IMR-90 (cell line): ENCODE data around the gene GINS1. TPM values are rescaled to one million over a fixed set of nuclear protein-coding genes. Genes with fewer than 3 reads are reported as not detected.

Source experiments
- ATAC-seq: fragments of 200-7000 bp; cut with Tn5 transposase; 2 replicates; pipeline ENCODE4 v1.9.1; 2020; ENCODE audit warnings: low read depth, mild to moderate bottlenecking, moderate library complexity
- BruUV-seq: library from RNA; stranded (reverse); fragments of 400-500 nt; replicated peaks from 2 replicates; lab custom pipeline; 2021; lab: Mats Ljungman, UMichigan
- CTCF ChIA-PET: fragments of 300-600 bp; formaldehyde crosslinking; extraction: SDS; loops from one replicate; lab custom pipeline; 2021; ENCODE audit warnings: antibody characterized with exemption; lab: Yijun Ruan, JAX
- POLR2A ChIA-PET: fragments of 300-600 bp; sonication (Branson Sonifier 250); formaldehyde crosslinking; loops from one replicate; lab custom pipeline; 2022; ENCODE audit warnings: antibody characterized with exemption; ENCODE audit not compliant: unreplicated experiment; lab: Charles Lee
- DNase-seq: peaks from one replicate; pipeline ENCODE4 v3.0.0; 2013
- H2AFZ ChIP-seq: replicated peaks from 2 replicates; pipeline ENCODE3; 2013; ENCODE audit warnings: low read length, mild to moderate bottlenecking; ENCODE audit not compliant: poor library complexity
- H2AK5ac ChIP-seq: 2 replicates; pipeline ENCODE4 v1.6.1; 2013; ENCODE audit warnings: low read depth, low read length, inconsistent platforms
- H2AK9ac ChIP-seq: replicated peaks from 2 replicates; pipeline ENCODE3; 2013; ENCODE audit warnings: mild to moderate bottlenecking, low read depth, low read length, moderate library complexity; ENCODE audit not compliant: poor library complexity
- H2BK120ac ChIP-seq: 2 replicates; pipeline ENCODE4 v1.6.1; 2013; ENCODE audit warnings: low read depth, low read length, inconsistent platforms
- H2BK15ac ChIP-seq: 3 replicates; pipeline ENCODE4 v1.6.1; 2013; ENCODE audit warnings: low read depth, low read length, inconsistent platforms
- H2BK20ac ChIP-seq: 2 replicates; pipeline ENCODE4 v1.6.1; 2013; ENCODE audit warnings: low read depth, mild to moderate bottlenecking, inconsistent platforms, low read length, moderate library complexity
- H2BK5ac ChIP-seq: 2 replicates; pipeline ENCODE4 v1.6.1; 2013; ENCODE audit warnings: mild to moderate bottlenecking, low read depth, low read length, inconsistent platforms; ENCODE audit not compliant: poor library complexity, severe bottlenecking
- H3K14ac ChIP-seq: replicated peaks from 2 replicates; pipeline ENCODE4 v1.6.1; 2013; ENCODE audit warnings: low read depth, low read length, inconsistent platforms
- H3K18ac ChIP-seq: 2 replicates; pipeline ENCODE4 v1.6.1; 2013; ENCODE audit warnings: low read depth, low read length, control low read depth
- H3K23ac ChIP-seq: 2 replicates; pipeline ENCODE4 v1.6.1; 2013; ENCODE audit warnings: low read depth, low read length, inconsistent platforms
- H3K27ac ChIP-seq: 2 replicates; pipeline ENCODE4 v1.5.1; 2013; ENCODE audit warnings: mild to moderate bottlenecking, control low read depth, low read length; ENCODE audit not compliant: insufficient read depth
- H3K27me3 ChIP-seq: 2 replicates; pipeline ENCODE4 v1.6.1; 2013; ENCODE audit warnings: low read length; ENCODE audit not compliant: control insufficient read depth, insufficient read depth
- H3K36me3 ChIP-seq: 2 replicates; pipeline ENCODE4 v1.6.1; 2013; ENCODE audit warnings: low read length, mixed read lengths; ENCODE audit not compliant: control insufficient read depth, insufficient read depth
- H3K4ac ChIP-seq: 2 replicates; pipeline ENCODE4 v1.6.1; 2013; ENCODE audit warnings: low read depth, low read length, inconsistent platforms
- H3K4me1 ChIP-seq: 2 replicates; pipeline ENCODE4 v1.6.1; 2013; ENCODE audit warnings: low read length, mixed read lengths; ENCODE audit not compliant: control insufficient read depth, insufficient read depth
- H3K4me2 ChIP-seq: 2 replicates; pipeline ENCODE4 v1.6.1; 2013; ENCODE audit warnings: low read depth, mild to moderate bottlenecking, control low read depth, low read length, moderate library complexity
- H3K4me3 ChIP-seq: 2 replicates; pipeline ENCODE4 v1.5.1; 2013; ENCODE audit warnings: low read depth, mild to moderate bottlenecking, control low read depth, low read length, moderate library complexity; ENCODE audit not compliant: insufficient read depth
- H3K56ac ChIP-seq: 2 replicates; pipeline ENCODE4 v1.6.1; 2013; ENCODE audit warnings: low read length, inconsistent platforms; ENCODE audit not compliant: insufficient read depth; ENCODE audit errors: extremely low read depth
- H3K79me1 ChIP-seq, 2 experiments: 2 replicates each; pipeline ENCODE4 v1.6.1; 2013; ENCODE audit warnings: low read length in 2 of 2, inconsistent platforms in 1 of 2, low read depth in 1 of 2
- H3K9ac ChIP-seq: 2 replicates; pipeline ENCODE4 v1.6.1; 2013; ENCODE audit warnings: low read depth, low read length, control low read depth
- H3K9me1 ChIP-seq: 2 replicates; pipeline ENCODE4 v1.6.1; 2013; ENCODE audit warnings: low read length, inconsistent platforms; ENCODE audit not compliant: insufficient read depth
- H3K9me3 ChIP-seq: 2 replicates; pipeline ENCODE4 v1.6.1; 2013; ENCODE audit warnings: low read length; ENCODE audit not compliant: control insufficient read depth, insufficient read depth
- H4K20me1 ChIP-seq: 2 replicates; pipeline ENCODE4 v1.6.1; 2013; ENCODE audit warnings: low read length, inconsistent platforms; ENCODE audit not compliant: insufficient read depth
- H4K5ac ChIP-seq: 2 replicates; pipeline ENCODE4 v1.6.1; 2013; ENCODE audit warnings: mild to moderate bottlenecking, low read depth, low read length, control low read depth
- H4K8ac ChIP-seq, 2 experiments: 2 replicates each; pipeline ENCODE4 v1.6.1; 2013; ENCODE audit warnings: low read depth in 2 of 2, low read length in 2 of 2, control low read depth in 1 of 2, inconsistent platforms in 1 of 2
- H4K91ac ChIP-seq: 2 replicates; pipeline ENCODE4 v1.6.1; 2013; ENCODE audit warnings: low read depth, low read length, inconsistent platforms; ENCODE audit not compliant: insufficient read depth
- BHLHE40 ChIP-seq: fragments of 150-350 bp; IDR thresholded peaks from 2 replicates; pipeline ENCODE4 v1.6.1; 2016; ENCODE audit warnings: mild to moderate bottlenecking, low read depth, low read length
- CEBPB ChIP-seq: IDR thresholded peaks from 2 replicates; pipeline ENCODE4 v1.6.1; 2012; ENCODE audit warnings: low read depth, low read length, improper control_type of control experiment
- CHD1 ChIP-seq: IDR thresholded peaks from 2 replicates; pipeline ENCODE4 v1.6.1; 2012; ENCODE audit warnings: low read depth, low read length, improper control_type of control experiment
- CTCF ChIP-seq: conservative IDR thresholded peaks from 2 replicates; pipeline ENCODE4 v1.5.1; 2012; ENCODE audit warnings: mild to moderate bottlenecking, low read depth, low read length, improper control_type of control experiment
- ELK1 ChIP-seq: fragments of 150-350 bp; IDR thresholded peaks from 2 replicates; pipeline ENCODE4 v1.6.1; 2016; ENCODE audit warnings: low read depth, mild to moderate bottlenecking, low read length, moderate library complexity, borderline replicate concordance
- FOS ChIP-seq: fragments of 150-350 bp; IDR thresholded peaks from 2 replicates; pipeline ENCODE4 v1.6.1; 2016; ENCODE audit warnings: low read depth, low read length
- MAFK ChIP-seq: IDR thresholded peaks from 2 replicates; pipeline ENCODE4 v1.6.1; 2012; ENCODE audit warnings: low read depth, low read length, improper control_type of control experiment
- MAZ ChIP-seq: IDR thresholded peaks from 2 replicates; pipeline ENCODE4 v1.6.1; 2012; ENCODE audit warnings: low read depth, mild to moderate bottlenecking, low read length, improper control_type of control experiment, moderate library complexity, borderline replicate concordance
- MXI1 ChIP-seq: IDR thresholded peaks from 2 replicates; pipeline ENCODE4 v1.6.1; 2012; ENCODE audit warnings: low read depth, mild to moderate bottlenecking, low read length, moderate library complexity, borderline replicate concordance
- NFE2L2 ChIP-seq: fragments of 150-350 bp; IDR thresholded peaks from 2 replicates; pipeline ENCODE4 v1.6.1; 2016; ENCODE audit warnings: low read depth, mild to moderate bottlenecking, low read length
- RAD21 ChIP-seq: IDR thresholded peaks from 2 replicates; pipeline ENCODE4 v1.6.1; 2012; ENCODE audit warnings: low read length, improper control_type of control experiment
- RCOR1 ChIP-seq: IDR thresholded peaks from 2 replicates; pipeline ENCODE4 v1.6.1; 2012; ENCODE audit warnings: mild to moderate bottlenecking, low read length, improper control_type of control experiment; ENCODE audit not compliant: insufficient replicate concordance
- RFX5 ChIP-seq: IDR thresholded peaks from 2 replicates; pipeline ENCODE4 v1.8.0; 2012; ENCODE audit warnings: low read depth, mild to moderate bottlenecking, low read length, moderate library complexity
- SMC3 ChIP-seq: fragments of 150-350 bp; IDR thresholded peaks from 2 replicates; pipeline ENCODE4 v1.6.1; 2016; ENCODE audit warnings: low read depth, mild to moderate bottlenecking, antibody characterized with exemption, low read length, moderate library complexity
- USF2 ChIP-seq: fragments of 150-350 bp; IDR thresholded peaks from 2 replicates; pipeline ENCODE4 v1.6.1; 2017; ENCODE audit warnings: mild to moderate bottlenecking, antibody characterized with exemption, low read length, low read depth
- WGBS, 2 experiments: methylation state at CpG; one replicate each; pipeline versions ENCODE4 v1.1.5 to v1.1.7; 2013; ENCODE audit warnings: missing lambda C conversion rate in 2 of 2; ENCODE audit not compliant: insufficient read length in 1 of 2; ENCODE audit errors: extremely low coverage in 2 of 2; 5-methylcytosine and 5-hydroxymethylcytosine counted together
- dilution Hi-C: fragments of 300-500 bp; cut with HindIII; formaldehyde crosslinking; loops from one replicate; pipeline ENCODE4 v1.14.3; 2018; ENCODE audit warnings: low sequenced_read_pairs; ENCODE audit not compliant: unreplicated experiment
- in situ Hi-C: fragments of 300-500 bp; cut with MboI; formaldehyde crosslinking; loops from 3 replicates; pipeline ENCODE4 v1.14.3; 2019; ENCODE audit warnings: low sequenced_read_pairs, inconsistent platforms, mixed read lengths
- intact Hi-C: fragments of 100-400 bp; cut with micrococcal nuclease; formaldehyde crosslinking; loops from 2 replicates; pipeline ENCODE4 v1.10.0; 2022
- polyA plus RNA-seq, 3 experiments: library from polyadenylated mRNA; depleted of rRNA; stranded (reverse); fragments of >200 nt; gene quantifications; 2 replicates each; pipeline ENCODE4 v1.2.3, GENCODE V29; 2012; ENCODE audit warnings: low replicate concordance in 1 of 3
- total RNA-seq: library from RNA; depleted of rRNA; stranded (reverse); fragments of >200 nt; gene quantifications from 2 replicates; pipeline ENCODE4 v1.2.3, GENCODE V29; 2012

Gene GINS1
- total and polyA plus RNA-seq, 2 of the 4 experiments (the other 2 are of a cell fraction): 4.9 to 6.6 TPM

GRCh38 chr20:25493137-25493536 lies 85.7 kb downstream of the GINS1 start:
- Histone ChIP-seq H3K4me3 (no peak overlapping the region), H2AK9ac (no peak overlapping the region), H2BK20ac (no peak overlapping the region), H3K36me3 (peaks cover 31% of the 10 kb centered on the region), H3K14ac (no peak overlapping the region), H4K91ac (no peak overlapping the region), H2BK5ac (no peak overlapping the region), H2BK120ac (no peak overlapping the region), H3K9me1 (peaks cover 4% of the 10 kb centered on the region; the same call in 1 of the 2 replicates), H2AFZ (no peak overlapping the region), H2BK15ac (no peak overlapping the region), H4K5ac (no peak overlapping the region), H3K27me3 (no peaks in the 10 kb centered on the region), H3K79me1 (no peaks in the 10 kb centered on the region), H3K23ac (no peak overlapping the region), H2AK5ac (no peak overlapping the region), H4K20me1 (no peaks in the 10 kb centered on the region), H3K18ac (no peak overlapping the region), H3K9me3 (no peaks in the 10 kb centered on the region), H3K4ac (no peak overlapping the region), H4K8ac (no peak overlapping the region), H3K9ac (no peak overlapping the region), H3K4me2 (no peak overlapping the region), H3K4me1 (no peaks in the 10 kb centered on the region), H3K56ac (no peak overlapping the region), H3K27ac (no peak overlapping the region)
- DNase-seq (no peak), ATAC-seq (no peak)
- in situ Hi-C loops (no loop called here), intact Hi-C loops (no loop called here), dilution Hi-C loops (no loop called here)
- 97% methylated on average over 6 of the region's 10 CpGs; no CpG with 5 or more reads in 1 of the 2 experiments for WGBS, 2 experiments
- no peak for TF ChIP-seq SMC3
- TF ChIP-seq MAFK: no peak
- no peak for TF ChIP-seq USF2
- no peak for TF ChIP-seq ELK1
- no peak for TF ChIP-seq CEBPB
- no peak for TF ChIP-seq BHLHE40
- TF ChIP-seq MAZ: no peak
- TF ChIP-seq RAD21: no peak
- no peak for TF ChIP-seq NFE2L2
- no peak for TF ChIP-seq FOS
- TF ChIP-seq RCOR1: no peak
- no peak for TF ChIP-seq MXI1
- TF ChIP-seq CTCF: no peak
- TF ChIP-seq CHD1: no peak
- TF ChIP-seq RFX5: no peak
- ChIA-PET CTCF (no interaction called here), POLR2A (no interaction called here)
- BruUV-seq: no TSS peak
